Measurements from ENCODE around the gene DISC1.

Gene DISC1

GRCh38 chr1:231626535-231626950, at the start of gene DISC1:
DISC1 (plus strand) TSS chr1:231626790; CDS start chr1:231626868, 78 bp downstream.
- H3K4me3 ChIP-seq (ENCODE audit: low read depth, low read length), result peak within 1 kb of the TSS; percentile 81
- peak; percentile 65 for TF ChIP-seq POLR2A (IDR thresholded peaks at IDR 0.05; ENCODE audit: extremely low read depth, insufficient read length)
- peak; percentile 88 for TF ChIP-seq MAX (IDR thresholded peaks at IDR 0.05; ENCODE audit: low read depth, low read length)
- TF ChIP-seq MYC (IDR thresholded peaks at IDR 0.05; ENCODE audit: low read depth, low read length), result peak; percentile 91; the same call in 1 of the 2 replicates
- no peak for TF ChIP-seq CTCF (IDR thresholded peaks at IDR 0.05; ENCODE audit: low read depth, low read length)
- peak; percentile 95 for DNase-seq (ENCODE audit: low read depth)

DNA sequence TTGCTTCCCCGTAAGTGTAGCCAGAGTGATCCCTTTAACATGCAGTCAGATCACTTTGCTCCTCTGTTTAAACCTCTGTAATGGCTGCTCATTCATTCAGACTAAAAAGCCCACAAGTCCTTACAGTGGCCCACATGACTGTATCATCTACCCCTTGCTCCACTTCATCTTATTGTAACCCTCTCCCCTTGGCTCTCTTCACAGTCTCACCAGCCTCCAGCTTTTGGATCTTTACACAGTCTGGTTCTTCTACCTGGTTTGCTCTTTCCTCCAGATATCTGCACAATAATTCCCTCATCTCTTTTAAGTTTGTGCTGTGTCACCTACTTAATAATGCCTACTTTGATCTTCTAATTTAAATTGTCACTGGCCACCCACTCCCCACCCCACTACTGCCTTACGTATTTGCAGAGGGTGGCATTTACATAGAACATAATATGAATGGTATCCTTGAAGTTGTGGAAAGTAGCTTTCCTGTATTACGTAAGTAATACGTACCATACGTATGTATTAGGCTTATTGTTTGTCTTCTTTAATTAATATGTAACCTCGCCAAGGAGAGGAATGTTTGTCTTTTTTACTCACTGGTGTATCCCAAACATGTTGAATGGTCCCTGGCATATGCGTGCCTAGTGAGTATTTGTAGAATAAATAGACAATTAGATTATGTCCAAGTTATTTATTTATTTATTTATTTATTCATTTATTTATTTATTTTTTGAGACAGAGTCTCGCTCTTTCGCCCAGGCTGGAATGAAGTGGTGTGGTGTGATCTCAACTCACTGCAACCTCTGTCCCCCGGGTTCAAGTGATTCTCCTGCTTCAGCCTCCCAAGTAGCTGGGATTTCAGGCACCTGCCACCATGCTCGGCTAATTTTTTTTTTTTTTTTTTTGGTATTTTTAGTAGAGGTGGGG, 49.5 kb upstream of the DISC1 start:
- no peak overlapping the region for H3K4me3 ChIP-seq (ENCODE audit: low read depth, low read length)
- DNase-seq (ENCODE audit: low read depth), result no peak
- no peak for TF ChIP-seq POLR2A (IDR thresholded peaks at IDR 0.05; ENCODE audit: extremely low read depth, insufficient read length)
- no peak for TF ChIP-seq MYC (IDR thresholded peaks at IDR 0.05; ENCODE audit: low read depth, low read length)
- no peak for TF ChIP-seq CTCF (IDR thresholded peaks at IDR 0.05; ENCODE audit: low read depth, low read length)
- TF ChIP-seq MAX (IDR thresholded peaks at IDR 0.05; ENCODE audit: low read depth, low read length), result no peak

GRCh38 chr1:231580874-231581273, 45.7 kb upstream of the DISC1 start:
- no peak for TF ChIP-seq MYC (IDR thresholded peaks at IDR 0.05; ENCODE audit: low read depth, low read length)
- TF ChIP-seq MAX (IDR thresholded peaks at IDR 0.05; ENCODE audit: low read depth, low read length), result no peak
- TF ChIP-seq POLR2A (IDR thresholded peaks at IDR 0.05; ENCODE audit: extremely low read depth, insufficient read length), result no peak
- TF ChIP-seq CTCF (IDR thresholded peaks at IDR 0.05; ENCODE audit: low read depth, low read length), result no peak
- no peak overlapping the region for H3K4me3 ChIP-seq (ENCODE audit: low read depth, low read length)
- DNase-seq (ENCODE audit: low read depth), result no peak

DNA sequence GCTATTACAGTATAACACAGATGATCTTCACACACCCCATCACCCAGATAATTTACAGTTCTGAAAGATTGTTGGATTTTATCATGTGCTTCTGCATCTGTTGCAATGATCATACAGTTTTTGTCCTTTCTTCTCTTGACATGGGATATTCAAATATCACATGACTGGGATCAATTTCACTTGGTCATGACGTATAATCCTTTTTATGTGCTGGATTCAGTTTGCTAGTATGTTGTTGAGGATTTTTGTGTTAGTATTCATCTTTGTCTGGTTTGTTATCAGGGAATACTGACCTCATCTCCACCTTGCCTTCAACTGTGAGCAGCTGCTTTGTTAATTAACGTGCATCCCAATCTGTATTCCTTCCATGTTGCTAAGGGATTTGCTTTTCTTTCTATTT, 44.7 kb upstream of the DISC1 start:
- H3K4me3 ChIP-seq (ENCODE audit: low read depth, low read length), result no peak overlapping the region
- TF ChIP-seq CTCF (IDR thresholded peaks at IDR 0.05; ENCODE audit: low read depth, low read length), result no peak
- TF ChIP-seq MAX (IDR thresholded peaks at IDR 0.05; ENCODE audit: low read depth, low read length), result no peak
- TF ChIP-seq POLR2A (IDR thresholded peaks at IDR 0.05; ENCODE audit: extremely low read depth, insufficient read length), result no peak
- no peak for TF ChIP-seq MYC (IDR thresholded peaks at IDR 0.05; ENCODE audit: low read depth, low read length)
- no peak for DNase-seq (ENCODE audit: low read depth)

GRCh38 chr1:231583376-231583775, 43.2 kb upstream of the DISC1 start:
- TF ChIP-seq POLR2A (IDR thresholded peaks at IDR 0.05; ENCODE audit: extremely low read depth, insufficient read length), result no peak
- TF ChIP-seq CTCF (IDR thresholded peaks at IDR 0.05; ENCODE audit: low read depth, low read length), result no peak
- no peak for TF ChIP-seq MYC (IDR thresholded peaks at IDR 0.05; ENCODE audit: low read depth, low read length)
- TF ChIP-seq MAX (IDR thresholded peaks at IDR 0.05; ENCODE audit: low read depth, low read length), result no peak
- DNase-seq (ENCODE audit: low read depth), result no peak
- H3K4me3 ChIP-seq (ENCODE audit: low read depth, low read length), result no peak overlapping the region

Measured in NB4 (cell line).